ENCODE data around the gene HTR2C. TPM values are rescaled to one million over a fixed set of nuclear protein-coding genes. Genes with fewer than 3 reads are reported as not detected.

Gene HTR2C
- total and polyA plus RNA-seq, 2 of the 13 experiments (the other 11 are each of a cell fraction or from before 2014, with no cell fraction given), result 0.01 TPM; not detected in 1

- in situ Hi-C loops (cut with HindIII; ENCODE audit: extremely low pct_ligation_motif_present, low pct_unique_long_range_greater_than_20kb), result no loop called here
- intact Hi-C loops (cut with micrococcal nuclease; ENCODE audit: unreplicated experiment), result no loop called here
- no peaks in the 10 kb centered on the region for H3K36me3 ChIP-seq (replicated peaks in 1 of 2; ENCODE audit: control insufficient read depth in 1 of 2, insufficient read depth in 2 of 2, low read length in 2 of 2)
- TF ChIP-seq HOMEZ (CRISPR knock-in tag; IDR thresholded peaks at IDR 0.05; ENCODE audit: low read depth) (no peak), FOXM1 (CRISPR knock-in tag; IDR thresholded peaks at IDR 0.05) (no peak), RBFOX2 (IDR thresholded peaks at IDR 0.05; ENCODE audit: low read depth, low read length) (no peak), RFX3 (CRISPR knock-in tag; IDR thresholded peaks at IDR 0.05) (no peak), ZNF883 (CRISPR knock-in tag; IDR thresholded peaks at IDR 0.05; ENCODE audit: not compliant biosample characterization) (no peak), PITX1 (CRISPR knock-in tag; IDR thresholded peaks at IDR 0.05) (no peak), CCDC6 (CRISPR knock-in tag; IDR thresholded peaks at IDR 0.05) (no peak), CHD4 (IDR thresholded peaks at IDR 0.05; ENCODE audit: borderline replicate concordance, low read length) (no peak), DPF2 (CRISPR knock-in tag; IDR thresholded peaks at IDR 0.05; ENCODE audit: borderline replicate concordance, low read depth) (no peak), ZNF18 (CRISPR knock-in tag; IDR thresholded peaks at IDR 0.05; ENCODE audit: insufficient replicate concordance) (no peak), DDIT3 (CRISPR knock-in tag; IDR thresholded peaks at IDR 0.05) (no peak), ZIK1 (CRISPR knock-in tag; IDR thresholded peaks at IDR 0.05; ENCODE audit: borderline replicate concordance, low read depth) (no peak), NCOA2 (CRISPR knock-in tag; IDR thresholded peaks at IDR 0.05) (no peak)
- H3K79me2 ChIP-seq (ENCODE audit: insufficient read depth, low read length), result no peaks in the 10 kb centered on the region
- ChIA-PET CTCF (ENCODE audit: low intra/inter-chr PET ratio, low total read pairs) (no interaction called here), POLR2A (no interaction called here)
- no peaks in the 10 kb centered on the region for H4K20me1 ChIP-seq (ENCODE audit: insufficient read depth, low read length)
- H3K27me3 ChIP-seq (ENCODE audit: control insufficient read depth in 1 of 2, insufficient read depth in 2 of 2, low read length in 2 of 2), result no peaks in the 10 kb centered on the region
- DNase-seq (ENCODE audit: low spot score) (no peak), ATAC-seq (no peak), FAIRE-seq (no peak)
- H3K9ac ChIP-seq (ENCODE audit: insufficient read depth, low read depth, low read length), result no peak overlapping the region
- H3K4me3 ChIP-seq (replicated peaks in 1 of 3; ENCODE audit: insufficient read depth in 1 of 3, low read depth in 2 of 3, low read length in 3 of 3), result no peak overlapping the region
- no peaks in the 10 kb centered on the region for H3K9me3 ChIP-seq (ENCODE audit: low read length)
- no peaks in the 10 kb centered on the region for H3K4me1 ChIP-seq (ENCODE audit: insufficient read depth, low read length)
- H3K27ac ChIP-seq (ENCODE audit: extremely low read length, insufficient read depth, low read length), result no peak overlapping the region
- H2AFZ ChIP-seq (ENCODE audit: low read length), result no peak overlapping the region
- no CpG with 5 or more reads among the region's 1 CpG for WGBS (ENCODE audit: low lambda C conversion rate)
- H3K4me2 ChIP-seq (ENCODE audit: low read depth, low read length), result no peak overlapping the region
- BruUV-seq (replicated peaks), result no TSS peak
Observed at GRCh38 chrX:114774691-114775090, 190.8 kb downstream of the HTR2C start.

Data from HepG2 (cell line).